Endothelial cell of umbilical vein (primary cell): Measurements from ENCODE around the gene PLD1. TPM values are rescaled to one million over a fixed set of nuclear protein-coding genes. Genes with fewer than 3 reads are reported as not detected.

Source experiments
- BruUV-seq: library from RNA; stranded (reverse); fragments of 400-500 nt; replicated peaks from 2 replicates; lab custom pipeline; 2021; lab: Mats Ljungman, UMichigan
- CTCF ChIA-PET: fragments of 300-600, 350-600 bp; sonication (Branson Sonifier 250); formaldehyde crosslinking; loops from one replicate; lab custom pipeline; 2021; ENCODE audit warnings: antibody characterized with exemption, inconsistent platforms; lab: Charles Lee
- POLR2A ChIA-PET: fragments of 300-600, 350-600 bp; sonication (Branson Sonifier 250); formaldehyde crosslinking; loops from one replicate; lab custom pipeline; 2021; ENCODE audit warnings: antibody characterized with exemption, inconsistent platforms; lab: Charles Lee
- DNase-seq: peaks from one replicate; pipeline ENCODE4 v3.0.0-alpha.2; 2011; ENCODE audit warnings: low read depth, low spot score
- FAIRE-seq: peaks from 2 replicates; lab custom pipeline; 2011; peaks lifted over from hg19 to GRCh38; lab: Jason Lieb, UNC
- H2AFZ ChIP-seq: 2 replicates; pipeline ENCODE4 v1.6.0; 2012; ENCODE audit warnings: low read depth, low read length, control low read depth, inconsistent platforms
- H3K27ac ChIP-seq: 2 replicates; pipeline ENCODE4 v1.5.1; 2011; ENCODE audit warnings: low read depth, mild to moderate bottlenecking, control low read depth, low read length, moderate library complexity; ENCODE audit not compliant: insufficient read depth
- H3K27me3 ChIP-seq, 2 experiments: 2 replicates each; pipeline versions ENCODE4 v1.6.0 to v1.6.1; 2011; ENCODE audit warnings: low read length in 2 of 2, mixed read lengths in 1 of 2; ENCODE audit not compliant: control insufficient read depth in 2 of 2, insufficient read depth in 2 of 2
- H3K36me3 ChIP-seq, 2 experiments: 2 replicates in 1 of 2; 3 replicates in 1 of 2; pipeline ENCODE4 v1.5.1; 2011; ENCODE audit warnings: low read length in 2 of 2, mild to moderate bottlenecking in 1 of 2, moderate library complexity in 1 of 2; ENCODE audit not compliant: control insufficient read depth in 2 of 2, insufficient read depth in 2 of 2; ENCODE audit errors: extremely low read depth in 1 of 2
- H3K4me1 ChIP-seq: 3 replicates; pipeline ENCODE4 v1.5.1; 2011; ENCODE audit warnings: mild to moderate bottlenecking, low read length; ENCODE audit not compliant: control insufficient read depth, insufficient read depth; ENCODE audit errors: extremely low read depth
- H3K4me2 ChIP-seq: 2 replicates; pipeline ENCODE4 v1.6.1; 2011; ENCODE audit warnings: low read length, control low read depth, mixed read lengths; ENCODE audit not compliant: insufficient read depth
- H3K4me3 ChIP-seq, 3 experiments: fragments of 200-600 bp in 1 of 3; sonication (generic), shearing (Covaris generic) in 1 of 3; replicated peaks in 1 of 3; 2 replicates each; pipeline ENCODE4 v1.5.1; 2011 to 2016; ENCODE audit warnings: control low read depth in 3 of 3, low read length in 3 of 3, mild to moderate bottlenecking in 2 of 3, inconsistent platforms in 1 of 3, low read depth in 1 of 3, moderate library complexity in 1 of 3; ENCODE audit not compliant: insufficient read depth in 1 of 3
- H3K79me2 ChIP-seq: 2 replicates; pipeline ENCODE4 v1.6.0; 2012; ENCODE audit warnings: low read length, inconsistent platforms; ENCODE audit not compliant: control insufficient read depth, insufficient read depth
- H3K9ac ChIP-seq: replicated peaks from 2 replicates; pipeline ENCODE3; 2011; ENCODE audit warnings: low read length, control low read depth; ENCODE audit not compliant: insufficient read depth; ENCODE audit errors: extremely low read depth
- H3K9me1 ChIP-seq: replicated peaks from 3 replicates; pipeline ENCODE4 v1.6.0; 2011; ENCODE audit warnings: mild to moderate bottlenecking, low read length; ENCODE audit not compliant: control insufficient read depth, insufficient read depth; ENCODE audit errors: extremely low read depth
- H3K9me3 ChIP-seq: replicated peaks from 2 replicates; pipeline ENCODE4 v1.5.1; 2012; ENCODE audit warnings: low read length, inconsistent platforms; ENCODE audit not compliant: control insufficient read depth, insufficient read depth
- H4K20me1 ChIP-seq: replicated peaks from 2 replicates; pipeline ENCODE3; 2011; ENCODE audit warnings: mild to moderate bottlenecking, low read length; ENCODE audit not compliant: control insufficient read depth, insufficient read depth; ENCODE audit errors: extremely low read depth
- EZH2 ChIP-seq: IDR thresholded peaks from 2 replicates; pipeline ENCODE4 v1.6.1; 2012; ENCODE audit warnings: borderline replicate concordance, low read depth, mild to moderate bottlenecking, moderate library complexity, low read length, inconsistent platforms; ENCODE audit not compliant: severe bottlenecking
- FOS ChIP-seq: IDR thresholded peaks from 2 replicates; pipeline ENCODE4 v1.6.1; 2011; ENCODE audit warnings: mild to moderate bottlenecking, low read length, moderate library complexity, borderline replicate concordance; ENCODE audit not compliant: insufficient read depth
- GATA2 ChIP-seq: IDR thresholded peaks from 2 replicates; pipeline ENCODE4 v1.7.0; 2011; ENCODE audit warnings: low read depth, mild to moderate bottlenecking, moderate library complexity, mixed read lengths, low read length; ENCODE audit not compliant: insufficient read length, insufficient read depth
- JUN ChIP-seq: IDR thresholded peaks from 2 replicates; pipeline ENCODE4 v1.6.1; 2011; ENCODE audit warnings: borderline replicate concordance, low read depth; ENCODE audit not compliant: insufficient read length, insufficient read depth
- MYC ChIP-seq: IDR thresholded peaks from one replicate; pipeline ENCODE4 v1.6.1; 2011; ENCODE audit warnings: mild to moderate bottlenecking, low read depth, low read length
- POLR2A ChIP-seq: IDR thresholded peaks from 2 replicates; pipeline ENCODE4 v1.6.1; 2012; ENCODE audit warnings: low read depth, mild to moderate bottlenecking, control low read depth, low read length
- POLR2AphosphoS5 ChIP-seq: IDR thresholded peaks from 2 replicates; pipeline ENCODE4 v1.6.1; 2012; ENCODE audit warnings: low read depth, mild to moderate bottlenecking, control low read depth, low read length, moderate library complexity; ENCODE audit not compliant: insufficient read depth
- dilution Hi-C: fragments of 300-500 bp; cut with MboI; formaldehyde crosslinking; loops from one replicate; pipeline ENCODE4 v1.15.0; 2019; ENCODE audit warnings: low sequenced_read_pairs; ENCODE audit not compliant: extremely low pct_ligation_motif_present
- intact Hi-C: fragments of 100-400 bp; cut with micrococcal nuclease; formaldehyde crosslinking; loops from one replicate; pipeline ENCODE4 v1.10.0; 2022
- polyA plus RNA-seq, 4 experiments: library from polyadenylated mRNA; depleted of rRNA in 3 of 4; stranded (reverse) in 3 of 4; unstranded in 1 of 4; fragments of >200 nt; gene quantifications; 2 replicates each; pipeline versions ENCODE4 v1.2.1 to v1.2.3, GENCODE V29; 2011 to 2012; ENCODE audit warnings: missing spikeins in 1 of 4
- total RNA-seq: library from RNA; stranded (reverse); gene quantifications from 2 replicates; pipeline ENCODE4 v1.2.3, GENCODE V29; 2021
- TF ChIP-seq, protein P1 (sequence below), 2 donors: IDR thresholded peaks; 1 replicate in 1 of 2; 2 replicates in 1 of 2; pipeline ENCODE4 v1.5.1; 2011; ENCODE audit warnings: low read length in 2 of 2, mild to moderate bottlenecking in 2 of 2, moderate library complexity in 2 of 2, control low read depth in 1 of 2, inconsistent platforms in 1 of 2, low read depth in 1 of 2; ENCODE audit not compliant: insufficient read depth in 1 of 2; ENCODE audit errors: extremely low read depth in 1 of 2
- TF ChIP-seq, protein P2 (sequence below): IDR thresholded peaks from 2 replicates; pipeline ENCODE4 v1.6.1; 2011; ENCODE audit not compliant: insufficient read depth, insufficient read length

The PLD1 gene
- total and polyA plus RNA-seq, 2 donors (not counting 3 experiments of a cell fraction or from before 2014, with no cell fraction given) = 42.0 to 108 TPM

DNA sequence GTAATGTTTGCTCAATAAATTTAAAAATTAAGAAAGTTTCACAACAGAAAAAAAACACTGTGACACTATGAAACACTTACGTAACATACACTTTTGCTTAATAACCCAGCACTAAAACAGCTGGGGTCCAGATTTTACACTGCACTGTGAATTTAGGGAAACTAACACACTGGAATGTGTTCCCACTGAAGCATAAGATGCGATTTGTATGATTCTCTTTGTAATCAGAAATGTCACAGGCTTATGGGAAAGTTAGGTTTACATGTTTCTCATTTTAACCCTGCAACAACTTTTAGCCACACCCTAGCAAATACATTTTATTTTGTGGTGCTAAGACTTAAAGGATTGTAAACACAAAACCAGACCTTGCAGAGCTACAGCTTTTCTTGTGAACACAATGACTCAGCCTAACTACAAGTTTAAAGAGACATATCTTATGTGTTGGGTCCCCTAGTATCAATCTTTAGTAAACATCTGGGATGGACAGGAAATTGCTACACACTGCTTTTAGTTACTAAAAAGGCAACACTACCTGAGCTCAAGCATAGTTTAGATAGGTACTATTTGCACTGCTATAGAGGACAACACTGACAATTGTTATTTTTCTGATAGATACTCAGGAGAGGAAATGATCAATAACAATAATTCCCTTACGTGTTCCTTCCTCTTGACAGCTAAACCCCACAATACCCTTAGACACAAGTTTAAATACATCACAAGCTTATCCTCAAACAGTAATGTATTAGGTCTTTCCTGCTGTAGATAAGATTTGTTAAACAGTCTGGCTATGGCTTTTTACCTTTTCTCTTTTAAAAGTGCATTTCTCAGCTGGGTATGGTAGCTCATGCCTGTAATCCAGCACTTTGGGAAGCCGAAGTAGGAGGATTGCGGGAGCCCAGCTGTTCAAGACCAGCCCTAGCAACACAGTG is 3.8 kb downstream of the PLD1 start:
- Histone ChIP-seq H3K4me2 (peak overlapping the region; percentile 74), H3K4me3 (peak overlapping the region in 1 of 3 experiments; percentile 9), H3K9me3 (no peaks in the 10 kb centered on the region), H3K4me1 (peaks cover 74% of the 10 kb centered on the region), H2AFZ (no peak overlapping the region), H3K36me3 (no peaks in the 10 kb centered on the region), H3K27me3 (no peaks in the 10 kb centered on the region), H3K9ac (peak overlapping the region; percentile 74), H3K27ac (peak overlapping the region; percentile 97), H3K79me2 (peaks cover 44% of the 10 kb centered on the region), H3K9me1 (no peaks in the 10 kb centered on the region), H4K20me1 (no peaks in the 10 kb centered on the region)
- intact Hi-C loops (loop anchor here (1.0 kb wide), 2 partner anchors 18 to 233 kb away; partner anchors contain the start of gene FNDC3B), dilution Hi-C loops (no loop called here)
- ChIA-PET POLR2A (interaction anchor here (0.6 to 2.6 kb wide), 4 partner anchors 13 to 23 kb away, joined by 3 to 11 read pairs (median 3); no protein-coding TSS in a partner anchor), CTCF (interaction anchor here (0.7 to 3.0 kb wide), 11 partner anchors 9 to 535 kb away, joined by 3 to 15 read pairs (median 4); no protein-coding TSS in a partner anchor)
- peak; percentile 91 for DNase-seq
- peak; percentile 66 for FAIRE-seq
- no TSS peak for BruUV-seq
- TF ChIP-seq EZH2 (no peak), MYC (no peak), FOS (peak; percentile 68), POLR2AphosphoS5 (peak; percentile 11), JUN (peak; percentile 55), GATA2 (peak; percentile 70), POLR2A (peak; percentile 49)
- TF ChIP-seq, protein P1, sequence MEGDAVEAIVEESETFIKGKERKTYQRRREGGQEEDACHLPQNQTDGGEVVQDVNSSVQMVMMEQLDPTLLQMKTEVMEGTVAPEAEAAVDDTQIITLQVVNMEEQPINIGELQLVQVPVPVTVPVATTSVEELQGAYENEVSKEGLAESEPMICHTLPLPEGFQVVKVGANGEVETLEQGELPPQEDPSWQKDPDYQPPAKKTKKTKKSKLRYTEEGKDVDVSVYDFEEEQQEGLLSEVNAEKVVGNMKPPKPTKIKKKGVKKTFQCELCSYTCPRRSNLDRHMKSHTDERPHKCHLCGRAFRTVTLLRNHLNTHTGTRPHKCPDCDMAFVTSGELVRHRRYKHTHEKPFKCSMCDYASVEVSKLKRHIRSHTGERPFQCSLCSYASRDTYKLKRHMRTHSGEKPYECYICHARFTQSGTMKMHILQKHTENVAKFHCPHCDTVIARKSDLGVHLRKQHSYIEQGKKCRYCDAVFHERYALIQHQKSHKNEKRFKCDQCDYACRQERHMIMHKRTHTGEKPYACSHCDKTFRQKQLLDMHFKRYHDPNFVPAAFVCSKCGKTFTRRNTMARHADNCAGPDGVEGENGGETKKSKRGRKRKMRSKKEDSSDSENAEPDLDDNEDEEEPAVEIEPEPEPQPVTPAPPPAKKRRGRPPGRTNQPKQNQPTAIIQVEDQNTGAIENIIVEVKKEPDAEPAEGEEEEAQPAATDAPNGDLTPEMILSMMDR (IDR thresholded peaks at IDR 0.05; ENCODE audit: extremely low read depth in 1 of 2, insufficient read depth in 1 of 2, low read depth in 1 of 2, low read length in 2 of 2) = no peak
- TF ChIP-seq, protein P2, sequence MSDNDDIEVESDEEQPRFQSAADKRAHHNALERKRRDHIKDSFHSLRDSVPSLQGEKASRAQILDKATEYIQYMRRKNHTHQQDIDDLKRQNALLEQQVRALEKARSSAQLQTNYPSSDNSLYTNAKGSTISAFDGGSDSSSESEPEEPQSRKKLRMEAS = no peak
